Mononuclear cell (primary cell): ENCODE measurements around the gene SLC30A7. TPM values are rescaled to one million over a fixed set of nuclear protein-coding genes. Genes with fewer than 3 reads are reported as not detected.
"Not testable (repeated sequence)": the region's sequence is repeated elsewhere in the genome, so short reads cannot be mapped to it uniquely, and the experiment has no call there.

Experiments
- H3K27me3 ChIP-seq: 2 replicates; pipeline ENCODE4 v1.6.0; 2011; ENCODE audit warnings: low read length, control low read depth; ENCODE audit not compliant: insufficient read depth
- H3K4me1 ChIP-seq: 2 replicates; pipeline ENCODE4 v1.5.1; 2011; ENCODE audit warnings: mild to moderate bottlenecking, low read length, control low read depth; ENCODE audit not compliant: insufficient read depth
- H3K4me3 ChIP-seq: 2 replicates; pipeline ENCODE4 v1.5.1; 2011; ENCODE audit warnings: mild to moderate bottlenecking, low read length, moderate library complexity
- H3K9me3 ChIP-seq: 2 replicates; pipeline ENCODE4 v1.5.1; 2011; ENCODE audit warnings: low read depth, mild to moderate bottlenecking, control low read depth, low read length
- total RNA-seq: library from RNA; depleted of rRNA; stranded (reverse); fragments of >200 nt; gene quantifications from one replicate; pipeline ENCODE4 v1.2.3, GENCODE V29; 2012

SLC30A7 gene
- total RNA-seq, 1 donor = 34.9 TPM

DNA sequence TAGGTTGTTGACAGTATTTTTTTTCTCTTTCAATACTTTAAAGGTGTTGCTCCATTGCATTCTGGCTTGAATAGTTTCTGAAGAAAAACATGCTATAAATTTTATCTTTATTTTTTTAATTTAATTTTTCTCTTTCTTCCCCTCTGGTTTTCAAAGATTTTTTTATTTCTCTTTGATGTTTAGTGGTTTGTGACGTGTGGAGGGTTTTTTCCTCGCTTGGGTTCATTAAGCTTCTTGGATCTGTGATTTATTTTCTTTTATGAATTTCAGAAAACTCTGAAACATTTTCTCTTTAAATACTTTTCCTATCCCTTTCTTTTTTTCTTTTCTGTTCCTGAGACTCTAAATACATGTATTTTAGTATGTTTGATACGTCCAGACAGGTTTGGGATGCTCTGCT is 9.3 kb downstream of the SLC30A7 start:
- no peak overlapping the region for H3K4me3 ChIP-seq
- H3K9me3 ChIP-seq = no peaks in the 10 kb centered on the region
- H3K27me3 ChIP-seq = no peaks in the 10 kb centered on the region
- no peaks in the 10 kb centered on the region for H3K4me1 ChIP-seq

DNA sequence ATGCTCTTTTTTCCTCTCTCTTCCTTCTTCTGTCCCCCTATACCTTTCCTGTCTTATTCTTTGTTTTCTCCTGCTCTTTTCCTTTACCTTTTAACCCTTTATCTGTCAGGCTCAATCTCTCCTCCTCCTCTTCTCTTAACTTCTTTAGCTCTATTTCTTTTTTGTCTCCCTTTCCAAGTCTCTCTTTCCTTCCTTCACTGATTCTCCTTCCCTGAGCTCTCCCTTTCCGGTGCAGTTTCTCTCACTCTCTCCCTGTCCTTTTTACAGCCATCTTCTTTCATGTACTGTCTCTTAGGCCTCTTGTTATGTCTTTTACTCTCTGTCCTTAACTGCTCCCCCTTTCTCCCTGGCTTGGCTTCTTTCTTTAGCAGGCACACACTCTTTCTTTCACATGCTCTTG is 12.0 kb downstream of the SLC30A7 start:
- no peaks in the 10 kb centered on the region for H3K4me1 ChIP-seq
- H3K9me3 ChIP-seq = no peaks in the 10 kb centered on the region
- H3K27me3 ChIP-seq = no peaks in the 10 kb centered on the region
- H3K4me3 ChIP-seq = no peak overlapping the region

DNA sequence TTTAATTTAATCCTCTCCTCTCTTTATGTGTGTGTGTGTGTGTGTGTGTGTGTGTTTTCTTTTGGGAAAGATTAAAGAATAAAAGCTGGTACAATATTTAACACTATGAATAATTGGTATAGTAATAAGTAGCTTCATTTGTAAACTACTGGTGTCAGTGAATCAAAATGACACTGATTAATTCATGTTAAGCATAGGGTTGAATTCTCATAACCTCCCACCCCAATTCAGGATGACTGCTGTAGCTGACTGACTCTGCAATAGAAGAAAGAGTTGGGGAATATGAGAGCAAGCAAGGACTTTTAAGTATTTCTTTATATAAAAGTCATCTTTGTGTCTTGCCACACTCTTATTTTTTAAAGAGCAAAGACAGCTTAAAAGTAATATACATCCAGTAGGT is 13.1 kb downstream of the SLC30A7 start:
- Histone ChIP-seq H3K4me3 (no peak overlapping the region), H3K27me3 (no peaks in the 10 kb centered on the region), H3K4me1 (no peaks in the 10 kb centered on the region), H3K9me3 (no peaks in the 10 kb centered on the region)

DNA sequence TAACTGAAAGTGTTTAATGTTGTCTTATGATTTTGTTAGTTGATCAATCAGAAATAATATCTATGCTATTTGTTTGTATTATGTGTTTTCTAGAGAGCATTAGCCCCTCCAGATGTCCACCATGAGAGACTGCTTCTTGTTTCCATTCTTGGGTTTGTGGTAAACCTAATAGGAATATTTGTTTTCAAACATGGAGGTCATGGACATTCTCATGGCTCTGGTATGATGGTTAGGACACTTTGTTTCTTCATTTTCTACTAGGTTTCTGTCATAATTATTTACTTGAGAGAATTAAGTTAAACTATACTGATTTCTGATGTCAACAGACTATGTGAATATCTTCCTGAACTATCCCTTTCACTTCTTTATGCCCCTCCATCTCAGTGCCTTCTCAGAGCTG is 16.1 kb downstream of the SLC30A7 start:
- Histone ChIP-seq H3K4me1 (no peaks in the 10 kb centered on the region), H3K4me3 (no peak overlapping the region), H3K9me3 (no peaks in the 10 kb centered on the region), H3K27me3 (no peaks in the 10 kb centered on the region)

DNA sequence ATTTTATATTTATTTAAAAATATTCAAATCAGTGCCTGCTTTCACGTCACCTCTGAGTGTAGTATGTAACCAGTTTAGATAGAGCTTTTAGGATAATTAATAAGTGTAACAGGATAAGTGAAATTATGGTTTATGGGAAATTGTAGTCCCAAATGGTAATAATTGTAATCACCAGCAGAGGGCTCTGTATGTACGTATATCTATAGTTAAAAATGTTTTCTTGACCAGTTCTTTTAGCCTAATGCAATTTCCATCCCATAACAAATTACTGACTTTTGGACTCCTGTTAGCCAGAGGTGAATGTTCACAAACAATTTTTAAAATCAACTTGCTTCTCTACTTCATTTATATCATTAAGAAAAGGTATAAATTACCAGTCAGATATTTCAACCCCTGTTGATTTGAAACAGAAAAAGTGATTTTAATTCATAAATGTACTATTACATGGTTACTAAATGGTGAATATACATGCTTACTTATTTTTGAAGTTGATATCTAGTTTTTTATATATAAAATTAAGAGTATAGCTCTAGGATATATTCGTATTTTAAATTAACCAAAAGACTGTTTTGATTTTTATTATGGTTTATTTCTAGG is 25.3 kb downstream of the SLC30A7 start:
- Histone ChIP-seq H3K4me1 (peaks cover 7% of the 10 kb centered on the region), H3K4me3 (no peak overlapping the region), H3K9me3 (no peaks in the 10 kb centered on the region), H3K27me3 (no peaks in the 10 kb centered on the region)

DNA sequence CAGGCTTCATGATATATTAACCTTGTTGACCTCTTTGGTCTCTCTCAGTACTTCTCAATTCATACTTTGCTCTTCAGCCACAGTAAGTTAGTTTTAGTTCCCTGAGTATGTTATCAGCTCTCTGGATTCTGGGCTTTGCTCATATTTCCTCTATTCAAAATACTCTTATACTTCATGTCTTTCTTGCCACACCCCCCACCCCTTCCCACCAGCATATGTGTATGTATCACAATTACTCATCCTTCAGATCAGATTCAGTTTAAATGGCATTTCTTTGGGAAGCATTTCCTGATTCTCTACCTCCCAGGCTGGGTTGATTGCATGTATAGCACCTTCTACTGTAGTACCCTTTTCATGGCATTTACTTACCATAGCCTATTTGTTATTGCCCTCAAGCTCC is 28.3 kb downstream of the SLC30A7 start:
- Histone ChIP-seq H3K9me3 (no peaks in the 10 kb centered on the region), H3K4me1 (peaks cover 25% of the 10 kb centered on the region), H3K4me3 (no peak overlapping the region), H3K27me3 (no peaks in the 10 kb centered on the region)

DNA sequence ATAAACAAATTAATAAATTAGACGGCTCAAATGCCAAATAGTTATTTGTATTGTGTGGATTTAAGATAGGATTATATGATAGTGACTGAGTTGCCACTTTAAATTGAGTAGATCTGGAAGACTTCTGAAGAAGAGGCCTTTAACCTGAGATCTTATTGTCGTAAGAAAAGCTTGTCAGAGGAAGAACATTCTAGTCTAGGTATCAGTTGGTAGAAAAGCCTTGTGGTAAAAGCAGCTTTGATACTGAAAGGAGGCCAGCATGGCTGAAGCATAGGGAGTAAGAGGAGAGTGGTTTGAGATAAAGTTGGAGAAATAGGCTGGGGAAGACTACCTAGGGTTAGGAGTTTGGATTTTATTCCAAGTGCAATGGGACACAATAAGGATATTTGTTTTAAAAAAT is 29.1 kb downstream of the SLC30A7 start:
- Histone ChIP-seq H3K4me3 (no peak overlapping the region), H3K27me3 (no peaks in the 10 kb centered on the region), H3K9me3 (no peaks in the 10 kb centered on the region), H3K4me1 (peaks cover 25% of the 10 kb centered on the region)

DNA sequence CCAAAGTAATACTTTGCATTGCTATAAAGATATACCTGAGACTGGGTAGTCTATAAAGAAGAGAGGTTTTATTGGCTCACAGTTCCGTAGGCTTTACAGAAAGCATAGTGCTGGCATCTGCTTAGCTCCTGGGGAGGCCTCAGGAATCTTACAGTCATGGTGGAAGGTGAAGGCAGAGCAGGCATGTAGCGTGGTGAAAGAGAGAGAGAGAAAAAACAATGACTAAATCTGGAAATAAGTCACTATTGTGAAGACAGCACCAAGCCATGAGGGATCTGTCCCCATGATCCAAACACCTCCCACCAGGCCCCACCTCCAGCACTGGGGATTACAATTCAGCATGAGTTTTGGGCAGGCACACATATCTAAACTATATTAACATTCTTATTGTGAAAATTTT is 30.4 kb downstream of the SLC30A7 start:
- H3K4me3 ChIP-seq = no peak overlapping the region
- H3K4me1 ChIP-seq = peaks cover 25% of the 10 kb centered on the region
- no peaks in the 10 kb centered on the region for H3K27me3 ChIP-seq
- H3K9me3 ChIP-seq = no peaks in the 10 kb centered on the region

DNA sequence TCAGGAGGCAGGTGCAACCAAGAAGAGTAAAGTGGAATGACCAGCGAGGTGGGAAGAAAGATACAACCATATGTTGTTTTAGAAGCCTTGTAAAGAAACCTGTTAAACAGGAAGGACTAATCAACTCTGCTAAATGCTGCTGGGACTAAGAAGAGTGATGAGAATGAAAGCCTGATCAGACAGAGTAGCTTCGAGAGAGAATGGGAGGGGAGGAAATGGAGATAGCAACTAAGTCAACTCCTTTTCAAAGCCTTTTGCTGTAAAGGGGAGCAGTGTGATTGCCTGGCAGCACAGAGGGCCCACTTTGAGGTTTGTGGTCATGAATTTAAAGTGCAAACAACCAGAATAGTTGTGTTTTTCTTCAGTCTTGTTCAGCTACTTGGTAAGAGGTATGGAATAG is 31.4 kb downstream of the SLC30A7 start:
- no peaks in the 10 kb centered on the region for H3K9me3 ChIP-seq
- peaks cover 25% of the 10 kb centered on the region for H3K4me1 ChIP-seq
- no peak overlapping the region for H3K4me3 ChIP-seq
- no peaks in the 10 kb centered on the region for H3K27me3 ChIP-seq

DNA sequence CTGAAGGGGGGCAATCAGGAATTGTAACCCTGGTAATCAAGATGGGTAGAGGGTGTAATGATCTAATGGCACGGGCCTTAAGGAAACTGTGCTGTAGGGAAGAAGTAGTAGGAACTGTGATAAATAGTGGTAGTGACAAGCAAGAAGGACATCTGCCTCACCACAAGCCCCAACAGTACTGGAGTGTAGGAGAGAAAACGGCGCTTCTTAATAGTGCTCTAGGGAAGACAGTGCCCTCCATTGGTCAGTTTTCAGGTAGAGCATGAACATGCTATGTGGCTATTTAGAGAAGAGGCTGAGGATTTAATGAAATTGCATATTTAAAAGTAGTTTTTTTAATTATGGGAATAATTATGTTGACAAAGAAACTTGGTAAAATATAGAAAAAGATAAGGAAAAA is 32.2 kb downstream of the SLC30A7 start:
- Histone ChIP-seq H3K4me3 (no peak overlapping the region), H3K9me3 (no peaks in the 10 kb centered on the region), H3K27me3 (no peaks in the 10 kb centered on the region), H3K4me1 (peaks cover 25% of the 10 kb centered on the region)

DNA sequence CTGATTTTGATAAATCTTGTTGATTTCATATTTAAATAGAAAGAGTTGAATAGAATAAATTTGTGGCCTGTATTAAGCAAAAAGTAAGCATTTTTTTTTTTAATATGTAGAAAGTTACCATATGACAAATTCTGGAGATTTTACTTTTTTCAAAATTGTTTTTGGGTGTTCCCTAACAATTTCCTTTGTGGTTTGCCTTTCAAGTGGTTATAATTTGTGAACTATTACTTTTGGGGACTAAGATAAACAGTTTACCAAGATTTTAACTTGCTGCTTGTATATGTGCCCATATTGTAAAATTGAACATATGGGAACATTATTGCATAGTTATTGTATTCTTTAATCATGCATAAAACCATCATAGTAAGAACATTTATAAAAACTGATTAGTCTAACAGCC is 34.6 kb downstream of the SLC30A7 start:
- H3K9me3 ChIP-seq = no peaks in the 10 kb centered on the region
- no peak overlapping the region for H3K4me3 ChIP-seq
- H3K27me3 ChIP-seq = no peaks in the 10 kb centered on the region
- peaks cover 20% of the 10 kb centered on the region for H3K4me1 ChIP-seq

DNA sequence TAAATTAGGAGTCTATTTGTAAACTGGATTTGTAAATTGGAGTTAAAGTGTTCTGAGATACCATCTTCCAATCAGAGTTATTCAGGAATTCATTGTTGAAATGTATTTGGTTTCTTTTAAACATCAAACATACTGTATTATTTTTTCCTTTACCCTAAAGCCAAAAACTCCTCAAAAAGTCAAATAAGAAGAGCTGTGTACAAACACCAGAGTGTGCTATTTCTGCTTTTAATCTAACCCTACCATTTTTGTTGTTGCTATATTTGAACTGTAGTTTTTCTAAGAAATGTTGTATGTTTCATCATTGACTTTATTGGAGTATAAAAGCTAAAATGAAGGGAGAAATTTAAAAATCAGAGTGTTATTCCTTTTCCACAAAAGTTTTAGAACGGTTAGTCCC is 35.8 kb downstream of the SLC30A7 start:
- Histone ChIP-seq H3K4me3 (no peak overlapping the region), H3K27me3 (no peaks in the 10 kb centered on the region), H3K9me3 (no peaks in the 10 kb centered on the region), H3K4me1 (peaks cover 15% of the 10 kb centered on the region)

DNA sequence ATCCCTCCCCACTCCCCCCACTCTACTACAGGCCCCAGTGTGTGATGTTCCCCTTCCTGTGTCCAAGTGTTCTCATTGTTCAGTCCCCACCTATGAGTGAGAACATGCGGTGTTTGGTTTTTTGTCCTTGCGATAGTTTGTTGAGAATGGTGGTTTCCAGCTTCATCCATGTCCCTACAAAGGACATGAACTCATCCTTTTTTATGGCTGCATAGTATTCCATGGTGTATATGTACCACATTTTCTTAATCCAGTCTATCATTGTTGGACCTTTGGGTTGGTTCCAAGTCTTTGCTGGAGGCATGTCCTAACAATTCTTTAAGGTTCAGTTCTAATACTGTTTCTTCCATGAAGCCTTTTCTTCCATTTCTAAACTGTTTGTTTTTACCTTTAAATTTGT is 37.7 kb downstream of the SLC30A7 start:
- H3K27me3 ChIP-seq, H3K4me1 ChIP-seq, H3K4me3 ChIP-seq, H3K9me3 ChIP-seq: not testable (repeated sequence)

DNA sequence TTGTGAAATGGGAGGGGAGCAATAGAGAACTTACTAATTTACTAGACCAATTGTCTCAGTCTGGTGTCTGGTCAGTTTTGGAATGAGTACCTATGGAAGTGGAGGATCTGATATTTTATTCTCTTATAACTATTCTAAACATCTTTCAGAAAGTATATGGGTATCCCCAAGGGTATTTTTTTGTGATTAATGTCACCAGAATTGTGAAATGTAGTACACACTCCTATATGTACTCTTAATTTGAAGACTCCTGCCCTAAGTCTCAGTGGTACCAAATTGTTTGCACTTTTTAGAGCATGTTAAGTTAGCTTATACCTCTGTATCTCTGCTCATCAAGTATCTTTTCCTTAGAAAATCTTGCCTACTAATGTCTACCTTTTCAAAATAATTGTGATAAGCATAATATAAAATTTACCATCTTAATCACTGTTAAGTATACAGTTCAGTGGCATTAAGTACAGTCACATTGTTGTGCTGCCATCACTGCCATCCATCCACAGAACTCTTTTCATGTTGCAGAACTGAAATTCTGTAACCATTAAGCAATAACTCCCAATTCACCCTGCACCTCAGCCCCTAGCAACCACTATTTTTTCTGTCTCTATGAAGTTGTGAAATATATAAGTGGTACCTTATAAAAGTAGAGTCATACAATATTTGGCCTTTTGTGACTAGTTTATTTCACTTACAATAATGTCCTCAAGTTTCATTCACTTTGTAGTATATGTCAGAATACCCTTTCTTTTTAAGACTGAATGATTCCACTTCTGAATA is 40.5 kb downstream of the SLC30A7 start:
- Histone ChIP-seq H3K9me3 (peaks cover 6% of the 10 kb centered on the region), H3K4me3 (no peak overlapping the region), H3K27me3 (no peaks in the 10 kb centered on the region), H3K4me1 (peaks cover 5% of the 10 kb centered on the region)

DNA sequence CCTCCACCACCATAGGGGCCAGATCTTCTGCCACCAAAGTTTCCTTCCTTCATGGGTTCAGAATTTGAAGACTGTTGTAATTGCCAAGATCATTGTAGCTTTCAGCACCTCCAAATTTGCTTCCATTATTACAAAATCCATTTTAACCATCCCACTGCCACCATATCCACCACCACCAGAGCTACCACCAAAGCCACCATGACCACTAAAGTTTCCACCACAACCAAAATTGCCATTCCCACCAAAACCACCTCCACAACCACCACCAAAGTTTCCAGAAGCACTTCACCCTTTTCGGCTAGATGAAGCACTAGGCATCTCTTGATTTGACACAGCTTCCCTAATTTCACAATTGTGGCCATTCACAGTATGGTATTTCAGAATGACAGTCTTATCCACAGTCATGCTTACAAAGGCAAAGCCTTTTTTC is 45.2 kb downstream of the SLC30A7 start:
- H3K4me1 ChIP-seq = peaks cover 17% of the 10 kb centered on the region
- H3K27me3 ChIP-seq = no peaks in the 10 kb centered on the region
- no peak overlapping the region for H3K4me3 ChIP-seq
- H3K9me3 ChIP-seq = peaks cover 6% of the 10 kb centered on the region

DNA sequence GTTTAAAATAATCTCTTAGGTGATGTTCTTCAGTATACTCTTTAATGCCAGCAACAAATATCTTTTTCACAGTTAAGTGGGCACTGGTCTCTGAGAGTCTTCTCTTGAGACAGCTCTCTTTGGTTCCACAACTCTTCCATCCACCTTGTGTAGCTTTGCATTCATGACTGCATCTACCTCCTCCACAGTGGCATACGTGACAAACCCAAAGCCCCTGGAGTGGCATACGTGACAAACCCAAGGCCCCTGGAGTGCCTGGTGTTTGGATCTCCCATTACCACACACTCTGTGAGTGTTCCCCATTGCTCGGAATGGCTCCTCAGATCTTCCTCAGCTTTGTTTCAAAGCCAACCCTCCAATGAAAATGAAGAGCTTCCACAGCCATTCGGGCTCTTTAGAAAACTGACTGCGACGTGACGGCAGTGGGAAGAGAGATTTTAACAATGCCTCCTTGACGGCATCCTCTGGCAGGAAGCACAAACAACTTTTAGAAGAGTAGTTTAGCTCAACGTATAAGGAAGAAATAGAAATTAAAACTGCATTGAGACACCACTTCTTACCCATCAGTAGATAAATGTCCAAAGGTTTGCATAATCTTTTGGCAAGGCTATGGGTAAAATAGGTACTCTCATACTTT is 45.8 kb downstream of the SLC30A7 start:
- Histone ChIP-seq H3K27me3 (no peaks in the 10 kb centered on the region), H3K9me3 (peaks cover 6% of the 10 kb centered on the region), H3K4me1 (peaks cover 17% of the 10 kb centered on the region), H3K4me3 (no peak overlapping the region)
